ENCODE data around the gene PFKFB3. TPM values are rescaled to one million over a fixed set of nuclear protein-coding genes. Genes with fewer than 3 reads are reported as not detected.

Gene PFKFB3
- total and polyA plus RNA-seq, 2 of the 4 experiments (the other 2 are of a cell fraction) = 34.1 to 45.5 TPM

- Histone ChIP-seq H2BK20ac (ENCODE audit: low read depth, low read length) (no peak overlapping the region), H3K9me3 (ENCODE audit: control insufficient read depth, insufficient read depth, low read length) (no peaks in the 10 kb centered on the region), H3K27me3 (ENCODE audit: control insufficient read depth, insufficient read depth, low read length) (no peaks in the 10 kb centered on the region), H2AK9ac (replicated peaks; ENCODE audit: low read depth, low read length, poor library complexity) (no peak overlapping the region), H2AK5ac (ENCODE audit: low read depth, low read length) (no peak overlapping the region; the same call in 1 of the 2 replicates), H3K4ac (ENCODE audit: low read depth, low read length) (no peak overlapping the region), H4K5ac (ENCODE audit: low read depth, low read length) (no peak overlapping the region), H3K4me2 (ENCODE audit: low read depth, low read length) (no peak overlapping the region), H3K4me1 (ENCODE audit: control insufficient read depth, insufficient read depth, low read length) (no peaks in the 10 kb centered on the region), H3K9me1 (ENCODE audit: insufficient read depth, low read length) (peaks cover 5% of the 10 kb centered on the region; the same call in 1 of the 2 replicates), H3K56ac (ENCODE audit: extremely low read depth, insufficient read depth, low read length) (no peak overlapping the region), H2AFZ (replicated peaks; ENCODE audit: low read length, poor library complexity) (no peak overlapping the region), H3K27ac (ENCODE audit: insufficient read depth, low read length) (no peak overlapping the region), H2BK5ac (ENCODE audit: low read depth, low read length, poor library complexity, severe bottlenecking) (no peak overlapping the region), H3K36me3 (ENCODE audit: control insufficient read depth, insufficient read depth, low read length) (peaks cover 92% of the 10 kb centered on the region), H3K9ac (ENCODE audit: low read depth, low read length) (no peak overlapping the region), H4K20me1 (ENCODE audit: insufficient read depth, low read length) (peaks cover 41% of the 10 kb centered on the region), H3K79me1 (ENCODE audit: low read depth in 1 of 2, low read length in 2 of 2) (peaks cover 26 to 71% of the 10 kb centered on the region in 2 experiments; a peak in 3 of 4 replicates), H3K14ac (replicated peaks; ENCODE audit: low read depth, low read length) (no peak overlapping the region), H3K23ac (ENCODE audit: low read depth, low read length) (no peak overlapping the region), H4K8ac (ENCODE audit: low read depth in 2 of 2, low read length in 2 of 2) (no peak overlapping the region), H2BK15ac (ENCODE audit: low read depth, low read length) (no peak overlapping the region), H4K91ac (ENCODE audit: insufficient read depth, low read depth, low read length) (no peak overlapping the region), H2BK120ac (ENCODE audit: low read depth, low read length) (no peak overlapping the region), H3K18ac (ENCODE audit: low read depth, low read length) (no peak overlapping the region), H3K4me3 (ENCODE audit: insufficient read depth, low read depth, low read length) (no peak overlapping the region)
- no peak for ATAC-seq (ENCODE audit: low read depth)
- intact Hi-C loops (cut with micrococcal nuclease) (no loop called here), dilution Hi-C loops (cut with HindIII; ENCODE audit: low sequenced_read_pairs, unreplicated experiment) (no loop called here), in situ Hi-C loops (cut with MboI; ENCODE audit: low sequenced_read_pairs) (loop anchor here (10.0 to 25.0 kb wide), 2 partner anchors 165 to 508 kb away; no protein-coding TSS in a partner anchor)
- ChIA-PET POLR2A (ENCODE audit: unreplicated experiment) (no interaction called here), CTCF (no interaction called here)
- no TSS peak for BruUV-seq (replicated peaks)
- no peak for DNase-seq
- WGBS, 2 experiments (ENCODE audit: extremely low coverage in 2 of 2, insufficient read length in 1 of 2) = 100% methylated on average over 1 of the region's 13 CpGs; no CpG with 5 or more reads in 1 of the 2 experiments
- TF ChIP-seq POLR2A (IDR thresholded peaks at IDR 0.05; ENCODE audit: low read depth, low read length) = no peak
- no peak for TF ChIP-seq RCOR1 (IDR thresholded peaks at IDR 0.05; ENCODE audit: insufficient replicate concordance, low read length)
- no peak for TF ChIP-seq MXI1 (IDR thresholded peaks at IDR 0.05; ENCODE audit: borderline replicate concordance, low read depth, low read length)
- no peak for TF ChIP-seq USF2 (IDR thresholded peaks at IDR 0.05; ENCODE audit: low read depth, low read length)
- TF ChIP-seq CEBPB (IDR thresholded peaks at IDR 0.05; ENCODE audit: low read depth, low read length) = no peak
- TF ChIP-seq RAD21 (IDR thresholded peaks at IDR 0.05; ENCODE audit: low read length) = no peak
- TF ChIP-seq MAFK (IDR thresholded peaks at IDR 0.05; ENCODE audit: low read depth, low read length) = no peak
- no peak for TF ChIP-seq ELK1 (IDR thresholded peaks at IDR 0.05; ENCODE audit: borderline replicate concordance, low read depth, low read length)
- TF ChIP-seq FOS (IDR thresholded peaks at IDR 0.05; ENCODE audit: low read depth, low read length) = no peak
- TF ChIP-seq CTCF (conservative IDR thresholded peaks at IDR 0.05; ENCODE audit: low read depth, low read length) = no peak
- no peak for TF ChIP-seq MAZ (IDR thresholded peaks at IDR 0.05; ENCODE audit: borderline replicate concordance, low read depth, low read length)
- no peak for TF ChIP-seq BHLHE40 (IDR thresholded peaks at IDR 0.05; ENCODE audit: low read depth, low read length)
- TF ChIP-seq CHD1 (IDR thresholded peaks at IDR 0.05; ENCODE audit: low read depth, low read length) = no peak
- TF ChIP-seq SMC3 (IDR thresholded peaks at IDR 0.05; ENCODE audit: low read depth, low read length) = no peak
- TF ChIP-seq NFE2L2 (IDR thresholded peaks at IDR 0.05; ENCODE audit: low read depth, low read length) = no peak
- no peak for TF ChIP-seq RFX5 (IDR thresholded peaks at IDR 0.05; ENCODE audit: low read depth, low read length)
Measured at GRCh38 chr10:6229746-6230145, 27.0 kb downstream of the PFKFB3 start.
